T-helper 1 cell (primary cell): ENCODE measurements around the gene PRRT1.
"Not testable (repeated sequence)": the region's sequence is repeated elsewhere in the genome, so short reads cannot be mapped to it uniquely, and the experiment has no call there.

Experiments used
- DNase-seq, 5 donors: peaks; one replicate each; pipeline ENCODE4 v3.0.0-alpha.2; 2012 to 2020

PRRT1 gene

GRCh38 chr6:32187725-32188380 lies 36.1 kb upstream of the PRRT1 start:
- DNase-seq, result not testable (repeated sequence)

GRCh38 chr6:32187009-32187709 lies 35.4 kb upstream of the PRRT1 start:
- no peak for DNase-seq

- not testable (repeated sequence) for DNase-seq
These were observed 34.6 kb upstream of the PRRT1 start for GRCh38 chr6:32186151-32186840.

GRCh38 chr6:32185681-32186131 lies 34.0 kb upstream of the PRRT1 start:
- peak; percentile 34 to 78 (median 45) for DNase-seq

GRCh38 chr6:32184084-32184640 lies 32.4 kb upstream of the PRRT1 start, which contains the start of gene AGER:
Gene AGER (minus strand): TSS chr6:32184253. CDS start chr6:32184222, 31 bp downstream.
- no peak for DNase-seq

- DNase-seq, result no peak
These were observed 31.8 kb upstream of the PRRT1 start for GRCh38 chr6:32183483-32184083.

- DNase-seq, result no peak
These were observed 31.3 kb upstream of the PRRT1 start for GRCh38 chr6:32183030-32183429.

GRCh38 chr6:32182555-32182981 lies 30.8 kb upstream of the PRRT1 start:
- no peak for DNase-seq

GRCh38 chr6:32181915-32182529 lies 30.3 kb upstream of the PRRT1 start:
- no peak for DNase-seq

GRCh38 chr6:32181148-32181702 lies 29.5 kb upstream of the PRRT1 start:
- no peak for DNase-seq

GRCh38 chr6:32179766-32180405 lies 28.1 kb upstream of the PRRT1 start:
- no peak for DNase-seq

- DNase-seq, result no peak
These were observed 27.1 kb upstream of the PRRT1 start for GRCh38 chr6:32178547-32179440.

- peak; percentile 89 to 100 (median 93) for DNase-seq
These were observed 26.2 kb upstream of the PRRT1 start, which contains the start of gene RNF5 for GRCh38 chr6:32177788-32178546. Gene RNF5 (plus strand): TSS chr6:32178405. CDS start chr6:32178512, 107 bp downstream.

- peak in 2 of 5 donors; percentile 28 to 68 for DNase-seq
These were observed 25.5 kb upstream of the PRRT1 start for GRCh38 chr6:32177183-32177787.

GRCh38 chr6:32176476-32177182 lies 24.9 kb upstream of the PRRT1 start:
- DNase-seq, result no peak

GRCh38 chr6:32175711-32176475 lies 24.2 kb upstream of the PRRT1 start, which contains the start of gene AGPAT1:
Gene AGPAT1 (minus strand): TSS chr6:32176084. CDS start chr6:32171496, 4,588 bp downstream.
- DNase-seq, result peak; percentile 89 to 96 (median 93)

GRCh38 chr6:32175322-32175710 lies 23.6 kb upstream of the PRRT1 start:
- no peak for DNase-seq
